DMS 273 (cell line): Measurements from ENCODE around the gene CD248.

Source experiments
- DNase-seq: peaks from one replicate; lab custom pipeline; 2025; ENCODE audit not compliant: unreplicated experiment; lab: John Stamatoyannopoulos, UW

Gene CD248

DNA sequence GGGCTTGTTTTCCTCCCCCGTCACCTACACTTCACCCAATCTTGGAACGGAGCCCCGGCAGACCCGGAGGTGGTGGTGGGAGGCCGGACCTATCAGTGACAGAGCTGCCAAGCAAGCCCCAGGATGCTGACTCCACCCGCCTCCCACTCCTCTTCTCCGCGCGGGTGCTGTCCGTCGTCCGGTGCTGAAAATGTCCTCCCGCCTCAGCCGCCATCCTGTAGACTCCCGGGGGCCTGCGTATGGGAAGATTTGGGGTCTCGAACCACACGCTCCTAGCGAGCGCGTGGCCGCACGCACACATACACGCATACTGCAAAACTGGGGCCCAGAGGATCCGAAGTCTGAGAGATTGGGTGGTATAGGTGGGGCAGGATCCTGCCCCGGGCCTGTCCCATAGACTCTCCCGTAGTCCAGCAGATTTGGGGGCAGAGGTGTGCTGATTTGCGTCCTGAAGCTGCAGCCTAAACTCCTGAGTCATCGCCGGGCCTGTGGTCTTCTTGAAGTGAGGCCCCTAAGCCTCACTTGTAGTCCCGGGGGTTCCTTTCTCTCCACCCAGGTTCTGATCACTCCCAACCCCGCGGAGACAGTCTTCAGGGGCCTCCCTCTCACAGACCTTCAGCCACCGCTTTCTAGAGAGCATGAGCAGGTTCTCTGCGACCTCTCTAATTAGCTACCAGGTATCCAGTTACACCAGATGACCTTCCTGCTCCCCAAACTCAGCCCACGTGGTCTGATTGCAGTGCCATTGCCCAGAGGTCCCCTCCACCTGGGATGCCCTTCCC lies 27.1 kb downstream of the CD248 start:
- DNase-seq: peak; percentile 89

DNA sequence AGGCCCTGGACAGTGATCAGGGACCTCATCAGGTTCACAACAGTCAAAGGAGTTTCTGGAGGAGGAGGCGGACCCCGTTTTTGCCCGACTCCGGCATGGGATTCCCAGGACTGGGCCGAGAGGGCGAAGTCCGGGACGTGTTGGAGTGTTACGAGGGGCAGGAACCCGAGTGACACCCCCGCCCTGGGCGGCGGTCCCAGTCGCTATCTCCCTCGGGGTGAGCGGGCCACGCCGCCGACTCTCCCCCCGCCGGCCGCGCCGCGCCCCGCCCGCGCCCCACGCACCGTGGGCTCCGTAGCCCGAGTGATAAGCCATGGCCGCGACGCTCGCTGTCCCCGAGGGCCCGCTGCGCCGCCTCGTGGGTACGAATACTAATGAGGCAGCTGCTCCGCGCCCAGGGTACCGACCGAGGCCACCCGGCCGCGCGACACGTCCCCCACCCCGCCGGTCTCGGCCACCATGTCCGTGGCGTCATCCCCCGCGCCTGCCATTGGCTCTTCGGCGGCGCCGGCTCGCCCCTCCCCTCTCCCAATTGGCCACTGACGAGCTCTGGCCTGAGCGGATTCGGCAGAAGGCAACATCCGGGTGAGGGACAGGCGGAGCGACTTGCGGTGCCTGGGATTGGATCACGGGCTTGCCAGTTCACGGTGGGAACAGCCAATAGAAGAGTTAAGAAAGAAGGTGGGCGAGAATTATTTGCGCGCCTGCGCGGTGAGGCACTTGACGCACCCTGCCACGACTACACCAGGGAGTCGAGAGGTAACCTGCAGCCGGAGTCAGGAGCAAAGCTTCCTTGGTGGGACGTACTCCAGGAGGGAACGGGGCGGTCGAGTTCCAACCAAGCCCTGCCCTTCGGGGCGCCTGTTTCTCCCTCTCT lies 27.9 kb downstream of the CD248 start, which contains the start of gene YIF1A:
YIF1A (minus strand) TSS at position 473 of the 877 bp plus-strand sequence; CDS start at position 315, 158 bp downstream.
- DNase-seq: peak; percentile 98

DNA sequence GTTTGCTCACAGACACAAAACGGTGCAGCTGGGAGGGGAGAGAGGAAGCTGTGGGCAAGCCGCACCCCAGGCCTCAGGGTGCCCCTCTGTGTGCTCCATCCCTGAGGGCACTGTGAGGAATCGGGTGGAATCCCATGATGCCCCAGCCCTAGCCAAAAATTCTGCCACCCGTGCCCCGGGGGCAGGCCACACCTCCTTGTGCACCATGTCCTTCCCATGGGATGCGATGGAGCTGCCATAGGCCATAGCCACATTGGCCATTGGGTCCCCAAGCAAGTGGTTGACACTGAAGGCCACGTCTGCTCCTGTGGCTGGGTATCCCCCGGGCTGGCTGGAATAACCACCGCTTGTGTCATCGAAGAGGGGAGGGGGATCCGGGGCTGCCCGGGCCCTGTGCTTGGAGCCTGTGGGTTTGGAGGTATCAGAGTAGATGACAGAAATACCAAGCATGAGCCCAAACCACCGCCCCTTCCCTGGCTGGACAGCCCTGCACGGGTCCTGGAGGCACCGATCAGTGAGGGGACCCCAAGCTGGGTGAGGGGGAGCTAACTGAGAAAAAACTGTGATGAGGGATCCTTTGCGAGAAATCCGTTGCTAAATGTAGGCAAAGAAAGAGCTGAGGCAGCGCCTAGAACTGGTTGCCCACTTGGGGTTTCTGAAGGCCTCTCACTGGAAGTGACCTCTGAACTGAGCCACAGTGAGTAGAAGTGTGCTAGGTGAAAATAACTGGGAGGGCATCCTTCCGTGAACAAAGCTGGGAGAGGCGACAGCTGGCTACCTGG lies 28.8 kb downstream of the CD248 start:
- no peak for DNase-seq

DNA sequence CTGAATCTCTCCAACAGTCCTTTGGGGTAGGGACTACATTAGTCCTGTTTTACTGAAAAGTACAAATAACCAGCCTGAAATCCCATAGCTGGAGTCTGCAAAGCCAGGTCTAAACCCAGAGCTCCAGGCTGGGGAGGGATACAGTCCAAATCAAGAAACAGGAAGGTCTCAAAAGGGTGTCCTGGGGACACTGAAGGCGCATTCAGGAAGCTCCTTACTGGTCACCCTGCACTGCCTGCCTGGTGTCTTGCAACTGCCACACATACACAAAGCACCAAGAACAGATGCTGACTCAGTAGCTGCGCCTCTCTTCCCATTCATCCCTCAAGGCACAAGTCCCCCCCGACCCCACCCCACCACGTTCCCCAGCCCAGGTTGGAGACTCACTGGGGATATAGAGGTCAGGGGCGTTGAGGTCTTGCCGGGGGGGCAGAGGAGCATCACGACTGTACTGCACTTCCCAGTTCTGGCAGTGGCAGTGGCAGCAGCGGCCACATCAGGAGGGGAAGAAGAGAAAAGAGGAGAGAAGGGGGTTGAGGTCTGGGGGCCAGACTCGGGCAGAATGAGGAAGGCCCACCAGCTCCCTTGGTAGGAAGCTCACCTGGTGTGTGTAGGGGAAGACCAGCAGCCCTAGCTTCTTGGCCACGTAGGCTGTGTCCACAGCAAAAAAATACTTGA lies 29.5 kb downstream of the CD248 start:
- DNase-seq: no peak

DNA sequence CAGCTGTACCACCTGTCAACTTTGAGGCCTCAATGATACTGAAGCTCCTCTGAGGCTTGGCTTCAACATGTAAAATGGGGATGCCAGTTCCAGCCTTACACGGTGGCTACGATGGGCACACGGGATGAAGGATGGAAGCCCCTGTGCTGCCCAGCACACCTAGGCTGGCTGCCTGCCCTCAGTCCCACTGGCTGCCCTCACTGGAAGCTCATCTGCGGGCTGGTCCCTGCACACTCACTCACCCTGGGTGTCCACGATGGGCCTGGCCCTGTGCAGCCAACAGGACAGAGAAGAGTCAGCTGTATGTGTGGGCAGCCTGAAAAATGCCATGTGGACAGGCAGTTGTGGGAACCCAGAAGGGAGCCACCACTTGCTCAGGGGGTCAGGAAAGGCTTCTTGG lies 30.1 kb downstream of the CD248 start:
- DNase-seq: no peak

DNA sequence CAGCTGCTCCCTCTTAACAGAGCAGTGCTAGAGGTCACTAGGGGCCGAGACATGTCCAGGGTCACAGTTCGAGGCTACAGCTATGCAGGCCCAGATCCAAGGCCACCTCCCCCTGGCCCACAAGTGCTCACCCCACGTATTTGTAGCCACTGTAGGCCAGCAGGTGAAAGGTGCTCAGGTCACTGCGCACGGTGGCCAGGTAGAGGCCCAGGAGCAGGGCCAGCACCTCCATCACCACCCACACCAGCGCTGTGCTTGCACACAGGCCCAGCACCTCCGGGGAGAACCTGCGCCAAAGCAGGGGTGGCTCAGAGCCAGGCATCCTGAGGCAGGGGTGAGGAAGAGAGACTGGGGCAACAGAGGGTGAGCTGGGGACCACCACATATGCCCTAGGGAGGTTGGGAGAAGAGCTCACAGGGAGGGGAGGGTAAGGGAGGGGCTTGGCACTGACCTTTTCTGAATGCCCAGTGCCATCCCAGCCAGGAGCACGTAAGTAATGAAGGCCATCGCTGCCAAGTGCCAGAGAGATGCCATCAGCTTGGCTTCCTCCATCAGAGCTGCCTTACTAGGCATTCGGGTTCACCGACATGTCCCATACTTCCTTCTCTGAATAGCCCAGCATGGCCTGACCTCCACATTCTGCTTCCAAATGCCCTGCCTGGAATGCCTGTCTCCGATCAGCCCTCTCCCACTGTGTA lies 31.4 kb downstream of the CD248 start:
- DNase-seq: no peak

DNA sequence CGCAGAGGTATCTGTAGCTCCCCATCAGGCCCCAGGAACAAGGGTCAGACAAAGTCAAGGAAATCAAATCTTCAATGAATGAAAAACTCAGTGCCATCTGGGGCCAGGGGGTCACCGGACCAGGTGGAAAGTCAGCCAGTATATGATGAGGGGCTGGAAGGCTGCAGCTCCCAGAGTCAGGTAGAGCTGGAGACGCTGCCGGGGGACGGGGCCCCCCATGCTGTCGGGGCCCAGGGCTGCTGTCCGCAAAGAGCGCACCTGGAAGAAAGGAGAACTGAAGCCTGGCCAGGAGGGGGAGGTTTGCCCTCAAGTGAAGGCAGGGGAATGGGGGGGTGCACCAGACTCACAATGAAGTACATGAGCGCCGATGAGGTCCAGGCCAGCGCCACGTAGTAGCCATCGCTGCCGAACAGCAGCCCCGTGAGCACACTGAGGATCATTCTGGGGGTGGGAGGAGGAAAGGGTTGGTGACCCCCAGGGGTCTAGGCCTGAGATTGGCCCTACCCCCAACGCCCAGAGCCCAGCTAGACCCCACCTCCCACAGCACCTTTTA lies 32.2 kb downstream of the CD248 start:
- DNase-seq: no peak

DNA sequence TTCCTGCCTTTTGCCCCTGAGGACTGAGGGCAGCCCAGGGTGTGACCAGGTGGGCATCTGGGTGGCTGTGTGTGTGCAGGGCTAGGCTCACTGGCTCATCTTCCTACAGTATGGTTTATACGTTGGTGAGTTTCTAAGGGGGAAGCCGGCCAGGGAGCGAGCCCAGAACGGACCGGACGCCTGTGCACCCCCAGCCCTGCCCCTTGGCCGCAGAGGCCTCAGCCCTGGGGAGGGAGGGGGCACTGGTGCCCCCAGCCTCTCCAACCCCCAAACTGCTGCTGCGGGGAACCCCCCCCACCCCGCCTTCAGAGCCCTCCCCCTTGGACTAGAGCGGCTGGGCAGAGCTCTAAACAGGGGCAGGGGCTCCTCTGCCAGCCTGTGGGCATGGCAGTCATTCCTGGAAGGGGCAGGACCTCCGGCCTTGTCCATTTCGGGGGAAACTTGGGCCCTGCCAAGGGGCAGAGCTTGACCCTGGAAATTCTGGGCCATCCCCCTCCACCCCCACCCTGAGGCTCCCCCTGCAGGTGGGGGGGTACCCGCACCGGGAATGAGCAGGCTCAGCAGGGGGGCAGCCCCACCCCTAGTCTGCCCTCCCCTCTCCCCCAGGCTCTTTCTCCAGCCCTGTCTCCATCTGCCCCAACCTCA lies 33.3 kb downstream of the CD248 start:
- DNase-seq: no peak

DNA sequence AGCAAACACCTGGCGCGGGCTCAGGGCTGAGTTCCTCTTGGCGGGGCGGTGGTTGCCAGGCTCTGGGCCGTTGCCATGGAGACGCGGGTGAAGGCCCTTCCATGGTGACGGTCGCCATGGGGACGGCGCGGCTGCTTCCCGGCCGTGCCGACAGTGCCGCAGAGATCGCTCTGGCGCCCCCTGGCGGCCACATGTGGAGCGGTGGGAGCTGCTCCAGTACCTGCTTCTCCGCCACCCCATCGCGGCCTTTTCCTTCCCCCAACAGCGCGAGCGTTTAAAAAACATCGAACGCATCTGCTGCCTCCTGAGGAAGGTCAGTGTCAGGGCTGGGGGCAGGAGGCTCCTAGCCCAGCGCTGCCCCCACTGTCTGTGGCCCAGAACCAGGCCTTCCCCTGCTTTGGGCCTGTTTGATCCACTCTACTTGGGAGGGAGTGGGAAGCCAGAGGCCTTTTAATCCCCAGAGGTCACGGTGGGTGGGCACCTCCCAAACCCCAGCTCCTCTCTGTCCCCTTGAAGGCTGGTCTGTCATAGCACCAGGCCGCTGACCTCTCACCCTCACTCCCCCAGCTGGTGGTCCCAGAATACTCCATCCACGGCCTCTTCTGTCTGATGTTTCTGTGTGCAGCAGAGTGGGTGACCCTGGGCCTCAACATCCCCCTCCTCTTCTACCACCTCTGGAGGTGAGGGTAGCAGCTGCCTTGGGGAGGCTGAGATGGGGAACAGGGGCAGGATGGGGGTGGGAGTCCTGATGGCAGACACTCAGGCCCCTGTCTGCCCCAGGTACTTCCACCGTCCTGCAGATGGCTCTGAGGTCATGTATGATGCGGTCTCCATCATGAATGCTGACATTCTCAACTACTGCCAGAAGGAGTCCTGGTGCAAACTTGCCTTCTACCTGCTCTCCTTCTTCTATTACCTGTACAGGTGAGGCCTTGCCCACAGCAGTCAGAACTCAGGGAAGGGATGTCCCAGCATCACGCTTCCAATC lies 34.1 kb downstream of the CD248 start:
- peak; percentile 99 for DNase-seq

DNA sequence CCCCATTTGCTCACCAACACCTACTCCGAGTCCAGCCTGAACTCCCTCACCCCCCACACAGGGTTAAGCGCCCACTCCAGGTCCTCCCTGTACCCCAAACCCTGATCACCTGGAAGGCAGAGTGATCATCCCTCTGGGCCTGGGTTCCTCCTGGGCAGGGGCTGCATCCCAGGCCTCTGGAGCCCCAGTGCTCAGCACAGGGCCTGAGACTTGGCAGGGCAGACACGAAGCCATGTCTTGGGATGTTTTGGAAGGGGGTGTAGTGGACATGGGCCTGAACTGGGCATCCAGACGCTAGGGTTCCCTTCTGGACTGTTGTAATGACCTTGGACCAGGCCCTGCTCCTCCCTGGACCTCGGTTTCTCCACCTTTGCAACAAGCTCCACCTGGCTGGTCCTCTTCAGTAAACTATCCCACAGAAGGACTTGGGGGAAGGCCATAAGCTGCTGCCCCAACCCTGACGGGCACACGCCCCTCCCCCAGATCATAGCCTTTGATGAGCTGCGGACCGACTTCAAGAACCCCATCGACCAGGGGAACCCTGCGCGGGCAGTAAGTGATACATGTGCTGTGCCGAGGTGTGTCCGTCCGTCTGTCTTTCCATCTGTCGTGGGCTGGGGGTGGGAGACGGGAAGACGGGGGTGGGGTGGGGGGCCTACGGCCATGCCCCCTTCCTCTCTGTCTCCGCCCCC lies 34.9 kb downstream of the CD248 start:
- no peak for DNase-seq

DNA sequence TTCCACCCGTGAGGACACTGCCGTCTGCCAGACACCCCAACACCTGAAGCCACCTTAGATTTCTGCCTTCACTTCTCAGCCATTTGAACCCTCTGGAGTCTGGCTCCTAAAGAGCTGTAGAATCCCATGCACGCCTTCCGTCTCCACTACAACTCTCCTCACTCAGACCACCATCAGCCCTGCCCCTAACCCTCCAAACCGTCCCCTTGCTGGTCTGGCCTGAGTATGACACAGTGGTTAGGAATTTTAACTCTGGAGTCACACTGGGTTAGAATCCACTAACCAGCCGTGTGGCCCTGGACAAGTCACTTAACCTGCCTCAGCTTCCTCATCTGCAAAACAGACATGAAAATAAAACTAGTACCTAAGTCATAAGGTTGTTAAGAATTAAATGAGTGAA lies 35.8 kb downstream of the CD248 start:
- no peak for DNase-seq

DNA sequence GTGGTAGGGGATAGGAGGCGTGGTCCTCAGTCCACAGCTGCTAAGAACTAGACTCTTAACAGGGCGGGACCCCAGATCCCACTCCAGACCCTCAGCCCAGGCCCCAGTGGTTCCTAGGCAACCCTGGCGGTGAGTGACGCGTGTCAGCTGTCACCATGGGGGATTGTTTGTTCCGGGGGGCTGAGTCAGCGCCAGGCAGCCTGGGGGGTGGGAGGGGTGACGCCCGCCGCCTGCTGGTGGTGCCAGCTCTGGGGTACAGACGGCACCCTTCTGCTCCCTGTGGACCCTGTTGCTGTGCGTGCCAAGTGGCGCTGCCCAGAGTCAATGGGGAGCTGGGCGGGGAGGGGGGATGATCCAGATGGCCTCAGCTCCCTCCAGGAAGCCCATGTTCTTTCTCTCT lies 36.4 kb downstream of the CD248 start:
- peak; percentile 57 for DNase-seq

DNA sequence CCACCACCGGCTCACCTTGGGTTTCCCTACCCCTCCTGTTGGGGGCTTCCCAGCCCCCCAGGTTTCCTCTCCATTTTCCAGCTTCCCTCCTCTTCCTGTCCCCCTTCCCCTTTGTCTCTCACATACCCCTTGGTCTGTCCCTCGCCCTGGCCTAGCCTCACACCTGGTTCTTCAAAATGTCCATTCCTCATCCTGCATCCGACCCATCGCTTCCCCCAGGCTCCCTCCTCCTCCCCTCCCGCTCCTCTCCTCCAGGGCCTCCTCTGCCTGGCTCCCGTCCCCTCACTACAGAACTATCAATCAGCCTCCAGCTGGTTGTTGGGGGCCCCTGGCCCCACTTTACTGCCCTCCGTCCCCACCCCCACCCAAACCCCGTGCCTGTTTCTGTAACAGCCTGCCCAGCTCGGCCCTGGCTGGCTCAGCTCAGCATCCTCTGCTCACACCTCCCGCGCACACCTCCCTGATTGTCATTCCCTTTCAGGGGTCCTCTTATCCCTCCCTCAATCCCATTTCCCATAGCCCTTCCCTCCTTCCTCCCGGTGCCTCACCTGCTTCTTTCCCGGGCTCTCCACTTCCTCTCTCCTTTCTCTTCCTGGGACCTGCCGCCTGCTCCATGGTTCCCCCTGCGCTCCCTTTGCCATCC lies 37.6 kb downstream of the CD248 start:
- no peak for DNase-seq

DNA sequence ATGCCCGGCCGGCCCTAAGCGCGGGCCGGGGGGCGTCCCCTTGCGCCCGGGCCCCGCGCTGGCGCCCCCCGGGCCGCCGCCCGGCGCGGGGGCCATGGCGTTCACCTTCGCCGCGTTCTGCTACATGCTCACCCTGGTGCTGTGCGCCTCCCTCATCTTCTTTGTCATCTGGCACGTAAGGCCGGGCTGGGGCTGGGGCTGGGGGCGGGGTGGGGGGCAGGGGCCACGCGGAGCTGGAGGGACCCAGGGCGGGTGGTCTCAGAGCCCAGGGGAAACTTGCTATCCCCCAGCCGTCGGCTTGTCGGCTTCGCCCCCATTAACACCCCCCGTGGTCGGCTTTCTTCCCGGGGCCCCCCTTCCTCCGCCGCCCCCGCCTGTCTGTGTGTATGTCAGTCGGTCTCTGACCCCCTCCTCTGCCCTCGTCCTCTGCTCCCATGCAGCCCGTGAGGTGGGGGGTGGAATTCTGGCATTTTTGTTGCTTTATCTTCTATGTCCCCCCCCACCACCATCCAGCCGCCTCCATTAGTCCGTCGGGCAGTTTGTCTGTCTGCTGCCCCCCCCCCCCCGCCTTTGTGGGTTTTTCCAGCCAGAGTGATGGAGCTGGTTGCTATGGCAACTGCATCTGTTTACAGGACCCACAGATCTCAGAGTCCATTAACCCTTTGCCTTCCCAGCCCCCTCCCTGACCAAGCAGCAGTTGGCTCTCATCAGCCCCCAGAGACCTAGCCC lies 38.3 kb downstream of the CD248 start:
- peak; percentile 54 for DNase-seq

DNA sequence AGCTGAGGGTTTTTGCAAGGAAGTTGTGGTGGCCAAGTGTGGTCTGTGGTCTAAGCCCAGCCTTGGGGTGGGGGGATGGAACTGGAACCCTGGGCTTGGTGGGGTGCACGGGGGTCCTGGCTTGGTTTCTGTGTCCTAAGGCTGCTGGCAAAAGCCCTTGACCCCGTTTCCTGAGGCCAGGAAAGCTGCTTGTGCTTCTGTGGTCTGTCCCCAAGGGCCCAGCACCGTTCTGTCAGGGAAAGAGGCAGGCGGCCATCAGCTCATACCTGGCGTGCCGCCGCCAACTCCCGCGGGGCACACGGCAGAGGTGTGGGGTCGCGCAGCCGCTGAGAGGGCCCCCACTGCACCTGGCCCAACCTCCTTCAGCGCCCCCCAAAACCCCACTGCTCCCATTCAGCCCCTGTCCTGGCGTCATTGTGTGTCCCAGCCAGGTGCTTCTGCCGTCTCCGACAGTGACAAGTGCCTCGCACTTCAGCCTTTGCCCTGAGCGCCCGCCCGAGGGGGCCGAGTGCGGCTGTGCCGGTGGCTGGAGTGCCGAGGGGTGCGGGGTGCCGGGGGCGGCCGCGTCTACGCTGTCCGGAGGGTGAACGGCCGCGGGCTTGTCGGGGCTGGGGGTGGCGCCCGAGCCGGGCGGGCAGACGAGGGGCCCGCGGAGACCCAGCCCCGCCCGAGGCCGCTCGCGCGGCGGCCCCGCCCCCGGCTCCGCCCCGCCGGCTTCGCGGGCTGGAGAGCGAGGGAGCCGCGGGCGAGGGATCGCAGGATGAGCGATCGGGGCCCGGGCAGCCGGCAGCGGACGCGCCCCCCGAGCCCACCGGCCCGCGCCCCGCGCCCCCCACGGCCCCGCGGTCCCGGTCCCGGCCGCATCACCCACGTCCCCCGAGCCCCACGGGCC lies 39.1 kb downstream of the CD248 start, which contains the start of gene CNIH2:
CNIH2 (plus strand) TSS at position 705 of the 892 bp plus-strand sequence. CDS start 282 bp downstream, outside the sequence.
- DNase-seq: peak; percentile 66
